AG04450 (cell line): ENCODE data around the gene TMEM117. TPM values are rescaled to one million over a fixed set of nuclear protein-coding genes. Genes with fewer than 3 reads are reported as not detected.

Experiments
- CTCF ChIA-PET: fragments of 300-600, 350-600 bp; formaldehyde crosslinking; extraction: SDS; loops from one replicate; lab custom pipeline; 2022; ENCODE audit warnings: antibody characterized with exemption, inconsistent platforms; lab: Charles Lee
- POLR2A ChIA-PET: fragments of 350-600 bp; formaldehyde crosslinking; extraction: SDS; loops from one replicate; lab custom pipeline; 2021; ENCODE audit warnings: antibody characterized with exemption, inconsistent platforms; lab: Yijun Ruan, JAX
- DNase-seq: peaks from one replicate; pipeline ENCODE4 v3.0.0-alpha.2; 2011; ENCODE audit warnings: low read depth, low spot score
- H3K27ac ChIP-seq: one replicate; pipeline ENCODE4 v1.5.1; 2012; ENCODE audit warnings: low read depth, low read length, control low read depth
- H3K27me3 ChIP-seq: one replicate; pipeline ENCODE4 v1.6.0; 2012; ENCODE audit warnings: low read length; ENCODE audit not compliant: control insufficient read depth, insufficient read depth
- H3K4me3 ChIP-seq: 2 replicates; pipeline ENCODE4 v1.5.1; 2011; ENCODE audit warnings: mild to moderate bottlenecking, low read depth, low read length, control low read depth
- H3K9me3 ChIP-seq: 2 replicates; pipeline ENCODE4 v1.5.1; 2012; ENCODE audit warnings: low read length; ENCODE audit not compliant: control insufficient read depth, insufficient read depth
- CTCF ChIP-seq: IDR thresholded peaks from 2 replicates; pipeline ENCODE4 v1.5.1; 2011; ENCODE audit warnings: low read depth, low read length, control low read depth, inconsistent platforms
- polyA plus RNA-seq: library from polyadenylated mRNA; depleted of rRNA; stranded (reverse); fragments of >200 nt; gene quantifications from 2 replicates; pipeline ENCODE4 v1.2.3, GENCODE V29; 2011

The TMEM117 gene
- polyA plus RNA-seq, 1 experiment = 11.3 TPM

- H3K4me3 ChIP-seq = no peak overlapping the region
- ChIA-PET POLR2A (no interaction called here), CTCF (no interaction called here)
These were observed 545.0 kb downstream of the TMEM117 start for GRCh38 chr12:44380861-44381260.

DNA sequence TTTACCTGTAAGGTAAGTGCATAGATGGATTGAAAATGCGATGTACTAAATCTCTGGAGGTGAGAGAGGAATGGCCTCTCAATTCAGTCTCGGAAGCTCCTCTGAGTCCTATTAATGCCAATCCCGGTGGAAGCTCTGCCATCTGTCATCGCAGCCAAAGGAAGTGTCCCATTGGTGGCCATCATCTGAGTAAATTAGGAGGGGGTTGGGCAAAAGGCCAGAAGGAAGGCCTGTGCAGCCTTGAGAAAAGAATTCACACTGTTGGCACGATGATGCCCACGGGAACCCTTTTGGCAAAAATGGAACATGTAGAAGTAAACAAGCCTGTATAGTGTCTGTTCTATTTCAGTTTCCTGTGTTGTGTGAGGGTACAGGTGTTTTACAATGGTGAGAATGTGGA lies 545.5 kb downstream of the TMEM117 start:
- ChIA-PET CTCF (no interaction called here), POLR2A (no interaction called here)
- Histone ChIP-seq H3K27ac (no peak overlapping the region), H3K9me3 (no peaks in the 10 kb centered on the region), H3K4me3 (no peak overlapping the region), H3K27me3 (no peaks in the 10 kb centered on the region)
- no peak for TF ChIP-seq CTCF
- DNase-seq = no peak

More at GRCh38 chr12:44380861-44381260, 545.0 kb downstream of the TMEM117 start:
- no peaks in the 10 kb centered on the region for H3K27me3 ChIP-seq
- H3K9me3 ChIP-seq = no peaks in the 10 kb centered on the region
- no peak for TF ChIP-seq CTCF
- no peak overlapping the region for H3K27ac ChIP-seq
- no peak for DNase-seq

GRCh38 chr12:44384136-44384535 lies 548.3 kb downstream of the TMEM117 start:
- POLR2A ChIA-PET = no interaction called here
- Histone ChIP-seq H3K4me3 (no peak overlapping the region), H3K27me3 (no peaks in the 10 kb centered on the region), H3K9me3 (no peaks in the 10 kb centered on the region), H3K27ac (no peak overlapping the region)
- DNase-seq = no peak
- TF ChIP-seq CTCF = no peak
- CTCF ChIA-PET = no interaction called here

DNA sequence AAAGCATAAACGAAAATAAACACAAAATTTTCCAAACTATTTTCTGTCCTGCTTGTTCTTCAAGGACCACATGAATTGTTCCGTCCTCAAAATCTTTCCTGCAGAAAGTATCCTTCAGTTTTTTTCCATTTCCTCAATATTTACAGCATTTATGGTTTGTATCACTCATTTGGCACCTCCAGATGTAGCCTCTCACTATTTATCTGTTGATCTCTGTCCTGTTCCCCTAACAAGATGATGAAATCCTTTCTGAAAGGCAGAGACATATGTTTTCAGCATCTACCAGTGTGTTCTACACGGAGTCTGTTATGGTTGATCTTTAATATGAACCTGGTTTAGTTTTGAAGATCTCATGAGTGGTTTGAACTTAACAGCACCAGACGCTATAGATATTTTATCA lies 550.1 kb downstream of the TMEM117 start:
- no peak for TF ChIP-seq CTCF
- ChIA-PET CTCF (no interaction called here), POLR2A (no interaction called here)
- DNase-seq = no peak
- Histone ChIP-seq H3K27me3 (no peaks in the 10 kb centered on the region), H3K9me3 (no peaks in the 10 kb centered on the region), H3K27ac (no peak overlapping the region), H3K4me3 (no peak overlapping the region)

DNA sequence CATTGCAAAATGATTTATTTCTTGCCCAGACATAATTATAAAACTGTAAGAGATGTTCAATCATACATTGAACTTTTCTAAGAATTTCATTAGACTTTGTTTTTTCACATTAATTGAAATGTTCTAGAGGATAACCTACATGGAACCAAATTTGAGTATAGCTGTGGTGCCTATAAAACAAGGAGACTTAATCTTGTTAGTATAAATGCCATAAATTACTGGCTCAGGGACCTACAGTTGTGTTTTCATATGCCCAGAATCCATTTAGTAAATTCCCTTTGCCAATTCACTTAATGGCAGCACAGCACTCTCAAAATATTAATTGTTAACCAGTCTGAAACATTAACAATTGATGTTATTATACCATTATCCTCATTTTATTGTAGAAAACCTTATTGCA lies 551.7 kb downstream of the TMEM117 start:
- no peak for DNase-seq
- Histone ChIP-seq H3K4me3 (no peak overlapping the region), H3K27ac (no peak overlapping the region), H3K9me3 (no peaks in the 10 kb centered on the region), H3K27me3 (no peaks in the 10 kb centered on the region)
- CTCF ChIA-PET = no interaction called here
- TF ChIP-seq CTCF = no peak
- POLR2A ChIA-PET = no interaction called here
